Neural progenitor cell (in vitro differentiated cells): Measurements from ENCODE around the gene RWDD3. TPM values are rescaled to one million over a fixed set of nuclear protein-coding genes. Genes with fewer than 3 reads are reported as not detected.
A peak's percentile ranks its signal among the peaks of the same experiment; 100 is the strongest.

ENCODE experiments used
- DNase-seq: peaks from one replicate; pipeline ENCODE4 v3.0.0-alpha.2; 2016; ENCODE audit warnings: low spot score
- H2AFZ ChIP-seq: fragments of 200-600 bp; sonication (generic); replicated peaks from 2 replicates; pipeline ENCODE4 v1.6.1; 2016; ENCODE audit warnings: antibody characterized with exemption
- H3F3A ChIP-seq: fragments of 200-600 bp; sonication (generic); 2 replicates; pipeline ENCODE4 v1.6.1; 2016; ENCODE audit warnings: antibody characterized with exemption, low read depth
- H3K27ac ChIP-seq: fragments of 200-600 bp; sonication (generic); 2 replicates; pipeline ENCODE4 v1.5.1; 2016; ENCODE audit warnings: mild to moderate bottlenecking
- H3K27me3 ChIP-seq: fragments of 200-600 bp; sonication (generic); 2 replicates; pipeline ENCODE4 v1.6.1; 2016; ENCODE audit warnings: mild to moderate bottlenecking, moderate library complexity
- H3K36me3 ChIP-seq: fragments of 200-600 bp; sonication (generic); 2 replicates; pipeline ENCODE4 v1.5.1; 2016
- H3K4me1 ChIP-seq: fragments of 200-600 bp; sonication (generic); 2 replicates; pipeline ENCODE4 v1.6.1; 2016; ENCODE audit warnings: mixed run types
- H3K4me2 ChIP-seq: fragments of 200-600 bp; sonication (generic); 2 replicates; pipeline ENCODE4 v1.6.1; 2016
- H3K4me3 ChIP-seq: fragments of 200-600 bp; sonication (generic); 2 replicates; pipeline ENCODE4 v1.5.1; 2016
- H3K79me2 ChIP-seq: fragments of 200-600 bp; sonication (generic); 2 replicates; pipeline ENCODE4 v1.6.1; 2016; ENCODE audit warnings: low read depth
- H3K9ac ChIP-seq: fragments of 200-600 bp; sonication (generic); 2 replicates; pipeline ENCODE4 v1.6.1; 2016
- H3K9me3 ChIP-seq: fragments of 200-600 bp; sonication (generic); 2 replicates; pipeline ENCODE4 v1.5.1; 2016; ENCODE audit warnings: low read depth
- H4K20me1 ChIP-seq: fragments of 200-600 bp; sonication (generic); 2 replicates; pipeline ENCODE4 v1.6.1; 2016; ENCODE audit warnings: low read depth
- H3K27ac Mint-ChIP-seq: 3 replicates; pipeline ENCODE4 v1.8.0; 2021; ENCODE audit warnings: mixed read lengths
- H3K27me3 Mint-ChIP-seq: 2 replicates; pipeline ENCODE4 v1.8.0; 2022; ENCODE audit warnings: low read depth, mild to moderate bottlenecking, inconsistent platforms, moderate library complexity, mixed read lengths; ENCODE audit not compliant: insufficient read depth
- H3K36me3 Mint-ChIP-seq: 3 replicates; pipeline ENCODE4 v1.8.0; 2021; ENCODE audit warnings: mixed read lengths
- H3K4me1 Mint-ChIP-seq: 3 replicates; pipeline ENCODE4 v1.8.0; 2021; ENCODE audit warnings: mixed read lengths
- H3K4me3 Mint-ChIP-seq: 3 replicates; pipeline ENCODE4 v1.8.0; 2021; ENCODE audit warnings: mild to moderate bottlenecking, moderate library complexity, mixed read lengths
- H3K9me3 Mint-ChIP-seq: 3 replicates; pipeline ENCODE4 v1.8.0; 2020; ENCODE audit warnings: mixed read lengths
- EZH2 ChIP-seq: fragments of 200-600 bp; sonication (generic); IDR thresholded peaks from 2 replicates; pipeline ENCODE4 v1.6.1; 2017; ENCODE audit warnings: antibody characterized with exemption, mild to moderate bottlenecking, moderate library complexity
- EZH2phosphoT487 ChIP-seq: fragments of 200-600 bp; sonication (generic); IDR thresholded peaks from 2 replicates; pipeline ENCODE4 v1.6.1; 2017; ENCODE audit warnings: antibody characterized with exemption
- total RNA-seq: library from RNA; depleted of rRNA; stranded (reverse); fragments of >200 nt; gene quantifications from 2 replicates; pipeline ENCODE4 v1.2.3, GENCODE V29; 2015; ENCODE audit warnings: low replicate concordance
- TF ChIP-seq, protein P1 (sequence below): fragments of 200-600 bp; sonication (generic); IDR thresholded peaks from 2 replicates; pipeline ENCODE4 v1.5.1; 2017; ENCODE audit warnings: antibody characterized with exemption, mild to moderate bottlenecking

The RWDD3 gene
- 22.1 and 32.2 TPM in 2 replicates for total RNA-seq

DNA sequence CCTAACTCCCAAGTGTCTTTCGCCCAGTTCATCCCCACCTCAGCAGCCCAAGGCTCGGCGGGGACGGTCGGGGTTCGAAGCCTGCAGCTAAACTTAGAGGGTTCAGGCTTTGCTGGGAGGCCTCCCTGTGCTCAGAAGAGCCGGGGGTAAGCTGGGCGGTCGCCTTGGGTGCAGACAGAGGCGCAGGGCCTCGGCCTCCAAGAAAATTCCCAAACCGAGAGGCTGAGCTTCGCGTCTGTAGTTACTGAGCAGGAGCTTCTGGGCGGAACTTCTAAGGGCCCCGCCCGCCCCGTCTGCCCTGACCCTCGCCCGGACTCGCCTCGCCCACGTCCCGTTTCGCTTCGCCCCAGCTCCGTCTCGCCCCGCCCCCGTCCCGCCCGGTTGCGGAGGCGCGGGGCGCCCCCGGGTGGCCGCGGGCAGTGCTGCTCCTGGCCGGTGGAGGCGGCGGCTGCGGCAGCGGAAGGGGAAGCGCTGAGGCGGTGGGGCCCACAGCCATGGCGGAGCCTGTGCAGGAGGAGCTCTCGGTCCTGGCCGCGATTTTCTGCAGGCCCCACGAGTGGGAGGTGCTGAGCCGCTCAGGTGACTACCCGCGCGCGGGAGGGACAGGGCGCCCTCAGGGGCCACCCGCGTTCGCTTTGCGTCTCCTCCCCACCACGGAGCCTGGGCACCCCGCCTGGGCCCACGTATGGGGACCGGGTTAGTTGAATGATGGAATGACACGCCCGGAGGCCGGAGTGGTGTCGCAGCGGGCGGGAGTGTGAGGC is at the start of gene RWDD3:
TSS of gene RWDD3 (plus strand) at position 474 of the 764 bp plus-strand sequence. CDS start at position 495, 21 bp downstream.
- Histone ChIP-seq H3K79me2 (peaks cover 42% of the 10 kb centered on the region), H3K9ac (peak within 1 kb of the TSS; percentile 76), H2AFZ (peak within 1 kb of the TSS; percentile 97), H3K9me3 (no peaks in the 10 kb centered on the region), H3K36me3 (no peaks in the 10 kb centered on the region), H3K4me2 (peak within 1 kb of the TSS; percentile 77), H3F3A (peaks cover 18% of the 10 kb centered on the region), H3K4me3 (peak within 1 kb of the TSS; percentile 78), H3K27ac (no peak within 1 kb of the TSS), H3K27me3 (no peaks in the 10 kb centered on the region), H4K20me1 (no peaks in the 10 kb centered on the region), H3K4me1 (peaks cover 31% of the 10 kb centered on the region)
- no peak for TF ChIP-seq EZH2phosphoT487
- no peak for TF ChIP-seq EZH2
- TF ChIP-seq, protein P1, sequence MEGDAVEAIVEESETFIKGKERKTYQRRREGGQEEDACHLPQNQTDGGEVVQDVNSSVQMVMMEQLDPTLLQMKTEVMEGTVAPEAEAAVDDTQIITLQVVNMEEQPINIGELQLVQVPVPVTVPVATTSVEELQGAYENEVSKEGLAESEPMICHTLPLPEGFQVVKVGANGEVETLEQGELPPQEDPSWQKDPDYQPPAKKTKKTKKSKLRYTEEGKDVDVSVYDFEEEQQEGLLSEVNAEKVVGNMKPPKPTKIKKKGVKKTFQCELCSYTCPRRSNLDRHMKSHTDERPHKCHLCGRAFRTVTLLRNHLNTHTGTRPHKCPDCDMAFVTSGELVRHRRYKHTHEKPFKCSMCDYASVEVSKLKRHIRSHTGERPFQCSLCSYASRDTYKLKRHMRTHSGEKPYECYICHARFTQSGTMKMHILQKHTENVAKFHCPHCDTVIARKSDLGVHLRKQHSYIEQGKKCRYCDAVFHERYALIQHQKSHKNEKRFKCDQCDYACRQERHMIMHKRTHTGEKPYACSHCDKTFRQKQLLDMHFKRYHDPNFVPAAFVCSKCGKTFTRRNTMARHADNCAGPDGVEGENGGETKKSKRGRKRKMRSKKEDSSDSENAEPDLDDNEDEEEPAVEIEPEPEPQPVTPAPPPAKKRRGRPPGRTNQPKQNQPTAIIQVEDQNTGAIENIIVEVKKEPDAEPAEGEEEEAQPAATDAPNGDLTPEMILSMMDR = peak; percentile 93
- DNase-seq = peak; percentile 96
- Mint-ChIP-seq H3K36me3 (peaks cover 6% of the 10 kb centered on the region), H3K9me3 (no peaks in the 10 kb centered on the region), H3K27ac (peak within 1 kb of the TSS; percentile 48), H3K4me1 (peaks cover 19% of the 10 kb centered on the region), H3K4me3 (peak within 1 kb of the TSS; percentile 93), H3K27me3 (no peaks in the 10 kb centered on the region)

DNA sequence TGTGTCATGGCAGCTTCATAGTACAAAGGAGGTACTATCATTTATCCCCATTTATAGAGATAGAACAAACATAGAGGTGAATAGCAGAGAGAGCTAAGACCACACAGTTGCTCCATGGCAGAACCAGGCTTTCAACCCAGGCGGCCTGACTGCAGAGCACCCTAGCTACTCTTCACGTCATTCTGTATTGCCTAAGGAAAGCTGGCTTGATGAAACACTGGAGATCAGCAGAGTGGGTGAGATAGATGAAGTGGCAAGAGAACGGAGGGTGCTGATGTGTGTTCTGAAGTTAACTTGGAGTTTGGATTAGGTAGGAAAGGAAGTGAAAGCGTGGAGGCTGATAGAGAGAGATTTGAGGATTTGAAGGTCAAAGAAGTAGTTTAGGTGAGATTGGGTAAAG is 47.9 kb upstream of the RWDD3 start:
- DNase-seq = no peak
- no peak overlapping the region for H3K4me3 Mint-ChIP-seq

GRCh38 chr1:95193591-95193990 is 40.4 kb upstream of the RWDD3 start:
- Histone ChIP-seq H3K4me2 (no peak overlapping the region), H3K9me3 (no peaks in the 10 kb centered on the region), H3K27ac (no peak overlapping the region), H3K79me2 (no peaks in the 10 kb centered on the region), H3K4me3 (no peak overlapping the region), H3K36me3 (no peaks in the 10 kb centered on the region), H3K27me3 (no peaks in the 10 kb centered on the region), H3F3A (no peaks in the 10 kb centered on the region), H3K9ac (no peak overlapping the region), H3K4me1 (peaks cover 15% of the 10 kb centered on the region), H4K20me1 (no peaks in the 10 kb centered on the region), H2AFZ (no peak overlapping the region)
- Mint-ChIP-seq H3K27me3 (no peaks in the 10 kb centered on the region), H3K4me1 (peaks cover 13% of the 10 kb centered on the region), H3K27ac (no peak overlapping the region), H3K4me3 (no peak overlapping the region), H3K9me3 (no peaks in the 10 kb centered on the region), H3K36me3 (no peaks in the 10 kb centered on the region)
- TF ChIP-seq, protein P1 = no peak
- no peak for TF ChIP-seq EZH2phosphoT487
- TF ChIP-seq EZH2 = no peak
- DNase-seq = no peak

More for the DNA sequence above, 47.9 kb upstream of the RWDD3 start:
- Histone ChIP-seq H2AFZ (no peak overlapping the region), H3K36me3 (no peaks in the 10 kb centered on the region), H3K4me3 (no peak overlapping the region), H3K27me3 (no peaks in the 10 kb centered on the region), H3K4me2 (no peak overlapping the region), H3K79me2 (no peaks in the 10 kb centered on the region), H3K9me3 (no peaks in the 10 kb centered on the region), H3K4me1 (no peaks in the 10 kb centered on the region), H3K27ac (no peak overlapping the region), H4K20me1 (no peaks in the 10 kb centered on the region), H3F3A (no peaks in the 10 kb centered on the region), H3K9ac (no peak overlapping the region)
- TF ChIP-seq EZH2 = no peak
- no peak for TF ChIP-seq EZH2phosphoT487
- TF ChIP-seq, protein P1 = no peak
- Mint-ChIP-seq H3K36me3 (no peaks in the 10 kb centered on the region), H3K9me3 (no peaks in the 10 kb centered on the region), H3K27me3 (no peaks in the 10 kb centered on the region), H3K4me1 (no peaks in the 10 kb centered on the region), H3K27ac (no peak overlapping the region)
